GM21786 (cell line): ENCODE data around the gene NKAIN1.

Experiments
- ATAC-seq: cut with Tn5 transposase; IDR thresholded peaks from one replicate; pipeline ENCODE4 v1.9.1; 2021; ENCODE audit not compliant: unreplicated experiment

Gene NKAIN1

DNA sequence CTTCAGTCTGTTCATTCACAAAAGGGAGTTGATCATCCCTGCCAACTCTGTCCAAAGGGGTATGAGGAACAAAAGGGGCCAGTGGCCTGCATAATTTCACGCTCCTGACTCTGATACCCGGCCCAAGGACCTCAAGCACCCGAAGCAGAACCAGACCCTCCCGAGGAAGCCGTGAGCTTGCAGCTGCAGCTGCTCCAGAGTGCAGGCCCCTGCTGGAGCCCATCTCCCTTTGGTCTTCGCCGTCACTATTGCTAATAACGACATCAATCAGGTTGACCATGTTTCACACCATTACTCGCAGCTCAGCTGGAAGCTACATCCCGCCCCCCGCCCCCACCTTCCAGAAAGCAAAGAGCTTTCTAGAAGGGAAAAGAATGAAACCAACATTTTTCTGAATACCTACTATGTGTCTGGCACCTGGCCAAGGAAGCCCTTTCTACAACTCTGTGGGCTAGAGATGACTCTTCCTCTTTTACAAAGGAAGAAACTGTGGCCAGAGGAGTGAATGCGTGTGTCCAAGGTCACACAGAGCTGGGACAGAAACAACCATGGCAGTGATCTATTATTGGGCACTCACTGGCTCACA lies 5.5 kb downstream of the NKAIN1 start:
- ATAC-seq = no peak

DNA sequence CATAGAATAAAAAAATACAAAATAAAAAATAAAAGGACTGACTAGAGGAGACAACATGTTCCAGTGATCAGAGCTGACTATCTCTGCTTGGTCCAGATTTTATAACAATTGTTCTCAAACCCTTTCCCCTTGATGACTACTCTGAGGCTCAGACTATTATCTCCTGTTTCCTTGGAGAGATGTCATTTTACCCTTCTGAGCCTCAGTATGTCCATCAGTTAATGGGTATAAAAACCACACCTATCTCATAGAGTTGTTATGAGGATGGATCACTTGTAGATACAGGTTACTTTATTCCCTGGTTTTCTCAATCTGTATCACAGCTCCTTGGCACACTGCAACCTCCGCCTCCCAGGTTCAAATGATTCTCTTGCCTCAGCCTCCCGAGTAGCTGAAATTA lies 7.0 kb downstream of the NKAIN1 start:
- no peak for ATAC-seq

DNA sequence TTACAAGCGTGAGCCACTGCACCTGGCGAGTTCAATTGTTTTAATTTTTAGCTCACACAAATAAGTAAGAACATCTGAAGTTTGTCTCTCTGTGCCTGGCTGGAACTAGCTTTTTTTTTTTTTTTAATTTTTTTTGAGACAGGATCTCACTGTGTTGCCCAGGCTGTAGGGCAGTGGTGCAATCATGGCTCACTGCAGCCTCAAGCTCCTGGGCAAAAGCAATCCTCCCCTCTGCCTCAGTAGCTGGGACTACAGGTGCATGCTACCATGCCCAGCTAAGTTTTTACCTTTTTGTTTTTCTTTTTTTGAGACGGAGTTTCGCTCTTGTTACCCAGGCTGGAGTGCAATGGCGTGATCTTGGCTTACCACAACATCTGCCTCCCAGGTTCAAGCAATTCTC lies 7.9 kb downstream of the NKAIN1 start:
- ATAC-seq = no peak

DNA sequence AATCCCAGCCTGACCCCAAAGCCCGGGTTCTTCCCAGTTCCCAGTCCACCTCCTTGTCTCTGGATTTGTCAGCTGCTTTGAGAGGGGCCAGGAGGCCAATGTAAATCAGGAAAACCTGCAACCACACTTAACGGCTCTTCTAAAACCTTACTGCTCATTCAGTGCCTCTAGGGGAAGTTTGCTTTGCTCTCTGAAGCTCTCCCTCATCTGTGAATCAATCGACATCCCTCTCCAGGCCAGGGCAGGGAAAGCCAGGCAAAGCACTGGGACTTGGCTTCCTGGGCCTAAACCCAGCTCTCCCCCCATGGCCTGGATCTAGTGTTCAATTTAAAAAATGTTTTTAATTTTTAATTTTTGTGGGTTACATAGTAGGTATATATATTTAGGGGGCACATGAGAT lies 9.3 kb downstream of the NKAIN1 start:
- ATAC-seq = no peak

DNA sequence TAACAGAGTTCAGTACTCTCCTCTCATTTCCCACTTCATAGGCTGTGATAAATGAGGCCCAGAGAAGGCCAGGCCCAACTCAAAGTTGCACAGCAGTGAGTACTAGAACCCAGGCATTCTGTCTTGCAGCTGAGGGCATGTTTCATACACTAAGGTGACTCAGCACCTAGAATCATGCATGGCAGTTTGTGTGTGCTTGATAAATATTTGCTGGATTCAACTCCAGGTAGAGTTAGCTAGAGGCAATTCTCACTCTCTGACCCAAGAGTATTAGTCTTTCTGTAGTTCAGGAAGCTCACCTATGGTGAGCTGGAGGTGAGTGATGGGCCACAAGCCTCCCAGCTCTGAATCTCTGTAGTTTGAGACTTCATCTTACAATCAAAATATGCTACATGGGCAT lies 10.7 kb downstream of the NKAIN1 start:
- ATAC-seq = no peak

GRCh38 chr1:31227891-31228568 lies 11.7 kb downstream of the NKAIN1 start:
- ATAC-seq = no peak

GRCh38 chr1:31224068-31224467 lies 15.6 kb downstream of the NKAIN1 start:
- ATAC-seq = no peak

DNA sequence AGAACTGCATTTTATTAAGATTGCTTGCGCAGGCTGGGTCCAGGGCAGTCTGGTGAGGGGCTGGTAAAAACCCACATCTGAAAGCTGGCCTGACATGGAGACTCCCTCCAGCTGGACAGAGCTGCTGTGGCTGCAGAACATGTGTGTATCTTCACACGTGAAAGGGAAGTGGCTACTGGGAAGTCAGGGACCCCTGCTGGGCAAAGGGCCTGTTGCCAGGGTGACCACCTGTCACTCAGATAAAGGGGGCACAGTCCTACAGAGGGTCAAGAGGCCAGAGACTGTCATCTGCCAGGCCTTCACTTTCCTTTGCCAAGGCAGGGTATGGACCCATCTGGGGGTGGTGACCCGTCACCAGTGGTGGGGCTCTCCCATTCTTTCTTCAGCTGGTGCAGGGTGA lies 17.5 kb downstream of the NKAIN1 start:
- ATAC-seq = no peak

DNA sequence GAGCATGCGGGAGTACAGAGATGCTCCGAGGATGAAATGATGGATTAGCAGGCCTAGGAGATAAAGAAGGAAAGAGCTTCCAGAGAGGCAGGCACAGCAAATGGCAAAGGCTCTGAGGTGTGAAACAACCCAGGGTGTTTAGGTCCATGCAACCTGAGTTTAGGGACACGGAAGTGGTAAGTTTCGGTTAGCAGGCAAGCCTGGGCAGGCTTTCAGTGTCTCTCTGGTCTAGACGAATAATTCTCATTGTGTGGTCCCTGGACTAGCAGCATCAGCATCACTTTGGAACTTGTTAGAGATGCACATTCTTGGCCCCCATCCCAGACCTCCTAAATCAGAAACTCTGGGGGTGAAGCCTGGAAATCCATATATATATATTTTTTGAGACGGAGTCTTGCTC lies 18.6 kb downstream of the NKAIN1 start:
- no peak for ATAC-seq

- ATAC-seq = no peak
These were observed 20.2 kb downstream of the NKAIN1 start for GRCh38 chr1:31219489-31219888.

DNA sequence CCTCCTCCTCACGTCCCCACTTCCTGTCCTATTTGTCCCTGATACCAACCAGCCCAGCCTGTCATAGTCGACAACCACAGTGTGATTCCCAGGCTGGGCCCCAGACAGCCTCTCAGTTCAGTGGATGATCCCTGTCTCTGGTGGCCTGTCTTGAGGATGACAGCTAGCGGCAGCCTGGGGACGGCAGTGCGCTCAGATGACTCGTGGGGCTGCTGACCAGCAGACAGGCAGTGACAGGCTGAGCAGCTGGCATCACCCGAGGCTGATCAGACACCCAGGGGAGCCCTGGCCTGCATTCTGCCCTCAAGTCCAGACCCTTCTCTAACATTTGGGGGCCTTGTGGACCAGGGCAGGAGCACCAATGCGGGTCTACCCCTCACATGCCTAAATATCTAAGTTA lies 21.0 kb downstream of the NKAIN1 start:
- ATAC-seq = no peak

DNA sequence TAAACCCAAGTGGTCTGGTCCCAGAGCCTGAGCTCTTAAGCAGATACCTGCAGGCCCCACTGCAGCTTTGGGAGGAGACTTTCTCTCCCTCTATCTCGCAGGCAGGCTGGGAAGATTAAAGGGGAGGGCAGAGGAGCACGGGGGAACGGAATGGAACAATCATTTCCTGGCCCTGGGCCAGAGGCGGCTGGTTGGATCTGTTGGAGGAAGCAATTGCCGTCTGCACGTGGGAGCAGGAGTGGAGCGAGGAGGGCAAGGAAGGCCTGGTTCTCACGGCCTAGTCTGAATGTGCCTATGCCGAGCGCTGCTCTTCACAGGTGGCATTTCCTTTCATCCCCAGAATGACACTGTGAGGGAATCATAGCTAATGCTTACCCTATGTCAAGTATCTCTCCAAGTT lies 23.7 kb downstream of the NKAIN1 start:
- ATAC-seq = no peak

DNA sequence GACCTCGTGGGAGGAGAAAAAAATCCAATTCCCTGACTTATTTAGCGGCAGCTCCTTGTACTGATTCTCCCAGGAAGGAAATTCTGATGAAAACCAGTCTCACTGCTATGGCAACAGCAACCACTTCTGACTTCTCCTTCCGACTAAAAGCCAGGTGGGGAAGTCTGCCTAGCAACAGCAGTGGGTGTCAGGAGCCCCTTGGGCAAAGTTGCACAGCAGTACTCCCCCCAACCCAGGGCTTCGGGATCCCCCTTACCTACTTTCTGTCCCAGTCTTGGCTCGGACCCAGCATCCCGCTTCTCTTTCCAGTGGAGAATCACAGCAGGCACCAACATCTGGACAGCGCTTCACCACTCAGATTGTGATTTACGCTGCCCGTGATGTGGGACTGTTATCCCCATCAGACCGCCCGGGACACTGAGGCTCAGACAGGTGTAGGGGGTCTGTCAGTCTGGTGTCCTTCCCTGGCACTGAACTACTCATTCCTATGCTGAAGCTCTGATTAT lies 24.6 kb downstream of the NKAIN1 start:
- ATAC-seq = no peak

DNA sequence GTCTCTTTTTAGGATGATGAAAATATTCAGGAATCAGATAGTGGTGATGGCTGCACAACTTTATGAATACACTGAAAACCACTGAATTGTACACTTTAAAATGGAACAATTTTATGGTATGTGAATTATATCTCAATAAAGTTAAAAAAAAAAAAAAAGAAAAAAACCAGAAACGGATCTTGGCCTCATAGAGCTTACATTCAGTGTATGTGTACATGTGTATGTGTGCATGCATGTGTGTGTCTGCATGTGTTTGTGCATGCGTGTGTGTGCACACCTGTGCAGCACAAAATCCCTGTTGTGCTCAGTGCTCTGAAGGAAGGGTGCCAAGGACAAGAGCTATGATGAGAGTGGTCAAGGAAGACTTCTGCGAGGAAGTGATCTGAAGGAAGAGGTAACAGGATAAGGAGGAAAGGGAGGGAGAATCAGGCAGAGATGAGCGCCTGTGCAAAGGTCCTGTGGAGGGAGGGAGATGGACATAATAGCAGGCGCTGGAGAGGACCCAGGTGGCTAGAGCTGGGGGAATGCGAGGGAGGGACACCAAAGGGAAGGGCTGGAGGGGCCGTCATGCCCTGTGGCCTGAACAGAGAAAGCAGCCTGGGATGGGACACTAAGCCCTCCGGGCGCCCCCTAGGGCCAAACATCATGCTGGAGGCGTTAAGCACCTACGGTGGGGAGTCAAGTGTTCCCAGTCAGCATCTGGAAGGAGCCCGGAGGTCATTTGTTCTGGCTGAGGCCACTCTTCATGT lies 25.2 kb downstream of the NKAIN1 start:
- ATAC-seq = no peak

DNA sequence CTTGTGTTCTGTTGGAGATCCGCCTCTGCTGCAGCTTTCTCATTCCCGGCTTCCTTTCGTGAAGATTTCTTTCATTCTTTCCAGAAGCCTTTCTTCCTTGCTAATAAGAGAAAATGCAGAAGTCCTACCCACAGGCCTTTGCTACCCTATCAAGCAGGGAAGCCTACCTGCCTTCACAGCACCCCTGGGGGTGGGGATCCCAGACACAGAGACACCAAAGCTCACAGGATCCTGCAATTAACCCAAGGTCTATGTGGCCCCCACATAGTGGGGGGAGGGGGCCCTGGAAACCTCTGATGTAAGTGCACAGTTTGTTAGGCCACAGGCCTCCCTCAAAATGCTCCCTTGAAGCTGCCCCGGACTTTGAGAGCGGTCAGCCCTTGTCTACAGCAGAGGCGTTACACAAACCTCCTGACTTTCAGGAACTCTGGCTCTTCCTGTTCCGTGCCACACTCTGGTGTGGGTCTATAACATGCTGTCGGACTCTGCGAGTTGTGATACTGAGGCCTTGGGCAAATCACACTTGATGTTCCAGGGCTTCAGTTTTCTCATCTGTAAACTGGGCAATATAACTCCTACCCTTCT lies 31.2 kb downstream of the NKAIN1 start:
- no peak for ATAC-seq

GRCh38 chr1:31207569-31207968 lies 32.1 kb downstream of the NKAIN1 start:
- ATAC-seq = no peak

DNA sequence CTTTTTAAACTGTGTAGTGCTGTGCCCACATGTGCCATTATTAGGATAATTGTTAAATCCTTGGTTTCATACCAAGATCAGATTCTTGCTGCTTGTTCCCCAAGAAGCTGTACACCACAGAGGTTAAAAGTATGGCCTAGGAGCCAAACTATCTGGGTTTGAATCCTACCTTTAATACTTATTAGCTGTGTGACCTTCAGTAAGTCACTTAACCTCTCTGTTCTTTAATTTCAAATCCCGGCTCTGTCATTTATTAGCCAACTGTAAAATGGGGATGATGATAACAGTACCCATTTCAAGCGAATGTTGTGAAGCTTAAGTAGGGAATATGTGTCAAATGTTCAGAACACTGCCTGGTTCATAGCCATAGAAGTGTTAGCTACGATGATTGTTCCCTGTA lies 32.6 kb downstream of the NKAIN1 start:
- ATAC-seq = no peak

GRCh38 chr1:31203215-31203614 lies 36.5 kb downstream of the NKAIN1 start:
- ATAC-seq = no peak

GRCh38 chr1:31201931-31202360 lies 37.7 kb downstream of the NKAIN1 start:
- ATAC-seq = no peak

DNA sequence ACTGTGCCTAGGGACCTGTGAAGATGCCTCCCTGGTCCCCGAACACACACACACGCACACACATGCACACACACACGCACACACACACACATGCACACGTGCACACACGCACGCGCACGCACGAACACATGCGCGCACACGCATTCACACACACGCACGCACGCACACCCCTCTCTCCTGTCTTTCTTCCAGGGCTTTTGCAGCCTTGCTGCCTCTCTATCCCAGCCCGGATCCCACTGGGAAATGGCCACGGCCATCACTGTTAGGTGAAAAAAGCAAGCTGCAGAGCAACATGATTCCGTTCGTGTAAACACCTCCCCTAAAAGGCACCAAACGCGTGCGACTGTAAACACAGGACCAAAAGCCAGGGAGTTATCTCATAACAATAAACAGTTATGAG lies 39.7 kb downstream of the NKAIN1 start:
- ATAC-seq = no peak

GRCh38 chr1:31199236-31199790 lies 40.4 kb downstream of the NKAIN1 start:
- no peak for ATAC-seq
